ENCODE data around the gene CD163L1. TPM values are rescaled to one million over a fixed set of nuclear protein-coding genes. Genes with fewer than 3 reads are reported as not detected.

The CD163L1 gene
- total RNA-seq, 1 donor from 2014 or later = not detected

- H3K36me3 ChIP-seq = no peaks in the 10 kb centered on the region
- H3K27me3 ChIP-seq = no peaks in the 10 kb centered on the region
- peak; percentile 88 for TF ChIP-seq CTCF (IDR thresholded peaks at IDR 0.05)
- TF ChIP-seq EZH2phosphoT487 (IDR thresholded peaks at IDR 0.05) = no peak
- no peak for TF ChIP-seq EZH2 (IDR thresholded peaks at IDR 0.05)
- H3K4me3 Mint-ChIP-seq = no peak overlapping the region
- no peak overlapping the region for H3K27ac ChIP-seq
- H3K27me3 Mint-ChIP-seq (ENCODE audit: insufficient read depth, low read depth) = no peaks in the 10 kb centered on the region
- peak; percentile 69 for DNase-seq (ENCODE audit: low spot score)
- H3K27ac Mint-ChIP-seq = no peak overlapping the region
- H3K9me3 ChIP-seq (ENCODE audit: low read depth) = no peaks in the 10 kb centered on the region
- H3K4me1 Mint-ChIP-seq = no peaks in the 10 kb centered on the region
- H3K4me3 ChIP-seq = no peak overlapping the region
- no peaks in the 10 kb centered on the region for H3F3A ChIP-seq (ENCODE audit: low read depth)
- H4K20me1 ChIP-seq (ENCODE audit: low read depth) = no peaks in the 10 kb centered on the region
- H3K4me2 ChIP-seq = no peak overlapping the region
- no peaks in the 10 kb centered on the region for H3K79me2 ChIP-seq (ENCODE audit: low read depth)
- no peaks in the 10 kb centered on the region for H3K9me3 Mint-ChIP-seq
- no peaks in the 10 kb centered on the region for H3K36me3 Mint-ChIP-seq
- no peak overlapping the region for H3K9ac ChIP-seq
- H2AFZ ChIP-seq (replicated peaks) = peak overlapping the region; percentile 58
- H3K4me1 ChIP-seq = no peaks in the 10 kb centered on the region
These were observed 16.7 kb upstream of the CD163L1 start for GRCh38 chr12:7460375-7461259.

- H3K4me1 Mint-ChIP-seq = no peaks in the 10 kb centered on the region
- peak overlapping the region; percentile 58 for H2AFZ ChIP-seq (replicated peaks)
- no peaks in the 10 kb centered on the region for H3K79me2 ChIP-seq (ENCODE audit: low read depth)
These were observed 16.0 kb upstream of the CD163L1 start for GRCh38 chr12:7459973-7460372.

GRCh38 chr12:7451756-7452155 lies 7.8 kb upstream of the CD163L1 start:
- H3K36me3 ChIP-seq = no peaks in the 10 kb centered on the region
- no peaks in the 10 kb centered on the region for H3K4me1 ChIP-seq
- H3K9ac ChIP-seq = no peak overlapping the region
- H3K9me3 Mint-ChIP-seq = no peaks in the 10 kb centered on the region
- H3K27ac ChIP-seq = no peak overlapping the region
- H3K4me2 ChIP-seq = no peak overlapping the region
- H4K20me1 ChIP-seq (ENCODE audit: low read depth) = no peaks in the 10 kb centered on the region
- H3K9me3 ChIP-seq (ENCODE audit: low read depth) = no peaks in the 10 kb centered on the region
- H3F3A ChIP-seq (ENCODE audit: low read depth) = no peaks in the 10 kb centered on the region
- no peak for TF ChIP-seq CTCF (IDR thresholded peaks at IDR 0.05)
- TF ChIP-seq EZH2 (IDR thresholded peaks at IDR 0.05) = no peak
- TF ChIP-seq EZH2phosphoT487 (IDR thresholded peaks at IDR 0.05) = no peak
- no peaks in the 10 kb centered on the region for H3K27me3 ChIP-seq
- H3K4me1 Mint-ChIP-seq = no peaks in the 10 kb centered on the region
- no peak overlapping the region for H3K27ac Mint-ChIP-seq
- H2AFZ ChIP-seq (replicated peaks) = no peak overlapping the region
- H3K36me3 Mint-ChIP-seq = no peaks in the 10 kb centered on the region
- no peaks in the 10 kb centered on the region for H3K79me2 ChIP-seq (ENCODE audit: low read depth)
- no peaks in the 10 kb centered on the region for H3K27me3 Mint-ChIP-seq (ENCODE audit: insufficient read depth, low read depth)
- no peak overlapping the region for H3K4me3 ChIP-seq
- H3K4me3 Mint-ChIP-seq = no peak overlapping the region
- DNase-seq (ENCODE audit: low spot score) = no peak

More at GRCh38 chr12:7459973-7460372, 16.0 kb upstream of the CD163L1 start:
- Histone ChIP-seq H3K4me2 (no peak overlapping the region), H3K27ac (no peak overlapping the region), H3K9me3 (ENCODE audit: low read depth) (no peaks in the 10 kb centered on the region), H4K20me1 (ENCODE audit: low read depth) (no peaks in the 10 kb centered on the region), H3K4me1 (no peaks in the 10 kb centered on the region), H3K4me3 (no peak overlapping the region), H3K36me3 (no peaks in the 10 kb centered on the region), H3K27me3 (no peaks in the 10 kb centered on the region), H3K9ac (no peak overlapping the region), H3F3A (ENCODE audit: low read depth) (no peaks in the 10 kb centered on the region)
- Mint-ChIP-seq H3K4me3 (no peak overlapping the region), H3K36me3 (no peaks in the 10 kb centered on the region), H3K27ac (no peak overlapping the region), H3K9me3 (no peaks in the 10 kb centered on the region), H3K27me3 (ENCODE audit: insufficient read depth, low read depth) (no peaks in the 10 kb centered on the region)
- DNase-seq (ENCODE audit: low spot score) = no peak
- TF ChIP-seq EZH2phosphoT487 (IDR thresholded peaks at IDR 0.05) = no peak

- no peaks in the 10 kb centered on the region for H3K36me3 ChIP-seq
- no peaks in the 10 kb centered on the region for H3K9me3 ChIP-seq (ENCODE audit: low read depth)
- no peaks in the 10 kb centered on the region for H3K4me1 ChIP-seq
- H3K9ac ChIP-seq = no peak overlapping the region
- H3K27me3 Mint-ChIP-seq (ENCODE audit: insufficient read depth, low read depth) = no peaks in the 10 kb centered on the region
- no peaks in the 10 kb centered on the region for H3K4me1 Mint-ChIP-seq
- H3K27ac Mint-ChIP-seq = no peak overlapping the region
- no peaks in the 10 kb centered on the region for H3K79me2 ChIP-seq (ENCODE audit: low read depth)
- H3K27ac ChIP-seq = no peak overlapping the region
- H4K20me1 ChIP-seq (ENCODE audit: low read depth) = no peaks in the 10 kb centered on the region
- no peak for DNase-seq (ENCODE audit: low spot score)
- no peaks in the 10 kb centered on the region for H3F3A ChIP-seq (ENCODE audit: low read depth)
- no peak overlapping the region for H3K4me3 ChIP-seq
- no peaks in the 10 kb centered on the region for H3K9me3 Mint-ChIP-seq
- TF ChIP-seq EZH2phosphoT487 (IDR thresholded peaks at IDR 0.05) (no peak), CTCF (IDR thresholded peaks at IDR 0.05) (no peak), EZH2 (IDR thresholded peaks at IDR 0.05) (no peak)
- H2AFZ ChIP-seq (replicated peaks) = no peak overlapping the region
- no peak overlapping the region for H3K4me3 Mint-ChIP-seq
- H3K27me3 ChIP-seq = no peaks in the 10 kb centered on the region
- no peaks in the 10 kb centered on the region for H3K36me3 Mint-ChIP-seq
- no peak overlapping the region for H3K4me2 ChIP-seq
These were observed 6.7 kb upstream of the CD163L1 start for GRCh38 chr12:7450667-7451066.

All from neural progenitor cell (in vitro differentiated cells).